Uterus (tissue), 2 donors: ENCODE measurements around the gene ARHGAP42.

Experiments
- POLR2A ChIP-seq, 2 donors: fragments of 450-650 bp; IDR thresholded peaks; one replicate each; pipeline ENCODE4 v1.6.1; 2016; ENCODE audit warnings: antibody characterized with exemption in 2 of 2, mild to moderate bottlenecking in 1 of 2, moderate library complexity in 1 of 2
- TF ChIP-seq, protein P1 (sequence below), 4 experiments: fragments of 200-600 bp in 2 of 4; fragments of 450-650 bp in 2 of 4; sonication (generic) in 2 of 4; IDR thresholded peaks; one replicate each; pipeline ENCODE4 v1.5.1; 2016 to 2019; ENCODE audit warnings: antibody characterized with exemption in 4 of 4, mild to moderate bottlenecking in 2 of 4, moderate library complexity in 1 of 4

DNA sequence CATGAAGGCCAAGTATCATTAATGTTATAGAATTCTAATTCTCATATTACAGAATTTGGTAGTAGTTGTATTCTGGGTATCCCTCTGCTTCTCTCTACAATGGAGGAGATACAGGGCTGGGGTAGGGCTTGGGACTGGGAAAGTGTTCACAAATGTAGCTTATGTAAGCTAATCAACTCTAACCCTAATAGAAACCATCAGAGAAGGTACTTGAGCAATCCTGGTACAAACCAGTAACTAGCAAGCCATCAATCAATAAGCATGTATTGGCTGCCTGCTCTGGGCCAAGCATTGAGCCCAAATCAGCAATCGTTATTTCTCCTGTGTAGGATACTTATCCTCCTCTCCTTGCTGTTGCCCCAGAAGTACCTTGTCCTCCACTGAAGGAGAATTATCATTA, 268.2 kb downstream of the ARHGAP42 start:
- TF ChIP-seq, protein P1, sequence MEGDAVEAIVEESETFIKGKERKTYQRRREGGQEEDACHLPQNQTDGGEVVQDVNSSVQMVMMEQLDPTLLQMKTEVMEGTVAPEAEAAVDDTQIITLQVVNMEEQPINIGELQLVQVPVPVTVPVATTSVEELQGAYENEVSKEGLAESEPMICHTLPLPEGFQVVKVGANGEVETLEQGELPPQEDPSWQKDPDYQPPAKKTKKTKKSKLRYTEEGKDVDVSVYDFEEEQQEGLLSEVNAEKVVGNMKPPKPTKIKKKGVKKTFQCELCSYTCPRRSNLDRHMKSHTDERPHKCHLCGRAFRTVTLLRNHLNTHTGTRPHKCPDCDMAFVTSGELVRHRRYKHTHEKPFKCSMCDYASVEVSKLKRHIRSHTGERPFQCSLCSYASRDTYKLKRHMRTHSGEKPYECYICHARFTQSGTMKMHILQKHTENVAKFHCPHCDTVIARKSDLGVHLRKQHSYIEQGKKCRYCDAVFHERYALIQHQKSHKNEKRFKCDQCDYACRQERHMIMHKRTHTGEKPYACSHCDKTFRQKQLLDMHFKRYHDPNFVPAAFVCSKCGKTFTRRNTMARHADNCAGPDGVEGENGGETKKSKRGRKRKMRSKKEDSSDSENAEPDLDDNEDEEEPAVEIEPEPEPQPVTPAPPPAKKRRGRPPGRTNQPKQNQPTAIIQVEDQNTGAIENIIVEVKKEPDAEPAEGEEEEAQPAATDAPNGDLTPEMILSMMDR (IDR thresholded peaks at IDR 0.05) = no peak
- no peak for TF ChIP-seq POLR2A (IDR thresholded peaks at IDR 0.05)
